GM12878 (cell line): Measurements from ENCODE around the gene COL27A1. TPM values are rescaled to one million over a fixed set of nuclear protein-coding genes. Genes with fewer than 3 reads are reported as not detected.

Experiments
- ATAC-seq: fragments of 200-7000 bp; cut with Tn5 transposase; 3 replicates; pipeline ENCODE4 v1.9.1; 2020; ENCODE audit warnings: mild to moderate bottlenecking, moderate library complexity
- BruUV-seq: library from RNA; stranded (reverse); fragments of 400-500 nt; replicated peaks from 2 replicates; lab custom pipeline; 2021; lab: Mats Ljungman, UMichigan
- CTCF ChIA-PET: fragments of 300-600 bp; sonication (Branson Sonifier 250); formaldehyde crosslinking; extraction: SDS; loops from one replicate; lab custom pipeline; 2021; ENCODE audit warnings: inconsistent platforms; lab: Yijun Ruan, JAX
- POLR2A ChIA-PET: fragments of 350-600 bp; formaldehyde crosslinking; extraction: SDS; loops from one replicate; lab custom pipeline; 2021; ENCODE audit warnings: inconsistent platforms; lab: Charles Lee
- RAD21 ChIA-PET: fragments of 300-600 bp; sonication (Branson Sonifier 250); formaldehyde crosslinking; loops from one replicate; lab custom pipeline; 2023; ENCODE audit warnings: antibody characterized with exemption; ENCODE audit not compliant: unreplicated experiment; lab: Charles Lee
- SMC1A ChIA-PET: fragments of 300-600 bp; sonication (Branson Sonifier 250); formaldehyde crosslinking; loops from one replicate; lab custom pipeline; 2023; ENCODE audit not compliant: unreplicated experiment, uncharacterized antibody; lab: Charles Lee
- DNase-seq: peaks from one replicate; pipeline ENCODE4 v3.0.0-alpha.2; 2011; ENCODE audit warnings: low read depth, low spot score
- FAIRE-seq: peaks from 3 replicates; lab custom pipeline; 2011; peaks lifted over from hg19 to GRCh38; lab: Jason Lieb, UNC
- H2AFZ ChIP-seq: 2 replicates; pipeline ENCODE4 v1.6.0; 2011; ENCODE audit warnings: low read depth, low read length, control low read depth; ENCODE audit not compliant: control insufficient read depth
- H3K27ac ChIP-seq: 2 replicates; pipeline ENCODE4 v1.5.1; 2011; ENCODE audit warnings: control low read depth; ENCODE audit not compliant: control insufficient read depth, insufficient read depth
- H3K27me3 ChIP-seq, 2 experiments: replicated peaks in 1 of 2; 2 replicates each; pipeline versions ENCODE4 v1.6.0 to v1.6.1; 2011; ENCODE audit warnings: low read length in 1 of 2; ENCODE audit not compliant: control insufficient read depth in 2 of 2, insufficient read depth in 2 of 2
- H3K36me3 ChIP-seq, 2 experiments: 2 replicates each; pipeline ENCODE4 v1.5.1; 2011; ENCODE audit warnings: low read length in 1 of 2; ENCODE audit not compliant: control insufficient read depth in 2 of 2, insufficient read depth in 2 of 2
- H3K4me1 ChIP-seq: 2 replicates; pipeline ENCODE4 v1.6.1; 2011; ENCODE audit warnings: mild to moderate bottlenecking, low read length, moderate library complexity, mixed read lengths; ENCODE audit not compliant: control insufficient read depth, insufficient read depth
- H3K4me2 ChIP-seq: 2 replicates; pipeline ENCODE4 v1.6.0; 2011; ENCODE audit warnings: control low read depth; ENCODE audit not compliant: control insufficient read depth, insufficient read depth
- H3K4me3 ChIP-seq: fragments of 200-600 bp; sonication (generic); 2 replicates; pipeline ENCODE4 v1.5.1; 2016
- H3K79me2 ChIP-seq: 2 replicates; pipeline ENCODE4 v1.6.0; 2011; ENCODE audit warnings: low read length; ENCODE audit not compliant: control insufficient read depth, insufficient read depth
- H3K9ac ChIP-seq: 2 replicates; pipeline ENCODE4 v1.8.0; 2011; ENCODE audit warnings: low read length, control low read depth, mixed read lengths; ENCODE audit not compliant: control insufficient read depth, insufficient read depth
- H3K9me3 ChIP-seq: replicated peaks from 3 replicates; pipeline ENCODE4 v1.5.1; 2011; ENCODE audit warnings: mild to moderate bottlenecking, low read length; ENCODE audit not compliant: control insufficient read depth, insufficient read depth
- H4K20me1 ChIP-seq: 2 replicates; pipeline ENCODE4 v1.6.0; 2011; ENCODE audit not compliant: control insufficient read depth, insufficient read depth
- BACH1 ChIP-seq: fragments of 450-650 bp; IDR thresholded peaks from 2 replicates; pipeline ENCODE4 v1.6.1; 2017; ENCODE audit warnings: mild to moderate bottlenecking, borderline replicate concordance
- BCLAF1 ChIP-seq: fragments of 450-650 bp; IDR thresholded peaks from 2 replicates; pipeline ENCODE4 v1.6.1; 2017; ENCODE audit warnings: antibody characterized with exemption, mild to moderate bottlenecking, moderate library complexity
- CBX5 ChIP-seq: sonication (generic); IDR thresholded peaks from 2 replicates; pipeline ENCODE4 v1.6.1; 2016; ENCODE audit warnings: low read depth, moderate library complexity, mild to moderate bottlenecking, inconsistent platforms
- E2F8 ChIP-seq: fragments of 450-650 bp; IDR thresholded peaks from 2 replicates; pipeline ENCODE4 v1.6.1; 2018; ENCODE audit warnings: mild to moderate bottlenecking, low read depth, moderate library complexity; ENCODE audit not compliant: partially characterized antibody
- ETV6 ChIP-seq, 2 experiments: fragments of 450-650 bp in 1 of 2; IDR thresholded peaks in 1 of 2; conservative IDR thresholded peaks in 1 of 2; 2 replicates each; pipeline ENCODE4 v1.6.1; 2014; ENCODE audit warnings: antibody characterized with exemption in 1 of 2, borderline replicate concordance in 1 of 2, low read depth in 1 of 2, mild to moderate bottlenecking in 1 of 2, moderate library complexity in 1 of 2
- HCFC1 ChIP-seq: fragments of 150-350 bp; IDR thresholded peaks from 2 replicates; pipeline ENCODE4 v1.6.1; 2014; ENCODE audit warnings: low read length
- KDM1A ChIP-seq: fragments of 200-600 bp; sonication (generic); IDR thresholded peaks from 2 replicates; pipeline ENCODE4 v1.6.1; 2016; ENCODE audit warnings: borderline replicate concordance
- MXI1 ChIP-seq: fragments of 150-350 bp; IDR thresholded peaks from 2 replicates; pipeline ENCODE4 v1.6.1; 2011; ENCODE audit warnings: low read depth, mild to moderate bottlenecking, inconsistent platforms, low read length, improper control_type of control experiment
- SMAD1 ChIP-seq: fragments of 450-650 bp; IDR thresholded peaks from 2 replicates; pipeline ENCODE4 v1.6.1; 2018; ENCODE audit warnings: mild to moderate bottlenecking, low read depth; ENCODE audit not compliant: partially characterized antibody
- TCF3 ChIP-seq: IDR thresholded peaks from 2 replicates; pipeline ENCODE4 v1.6.1; 2012; ENCODE audit warnings: low read depth, mild to moderate bottlenecking, low read length, borderline replicate concordance; ENCODE audit not compliant: insufficient read depth
- ZZZ3 ChIP-seq: IDR thresholded peaks from 2 replicates; pipeline ENCODE4 v1.6.1; 2011; ENCODE audit warnings: low read depth; ENCODE audit not compliant: control insufficient read depth, insufficient read length
- WGBS: methylation state at CpG from one replicate; pipeline ENCODE4 v1.1.6; 2016; ENCODE audit warnings: low lambda C conversion rate; ENCODE audit not compliant: insufficient replicate concordance, insufficient coverage; ENCODE audit errors: missing lambda C conversion rate; 5-methylcytosine and 5-hydroxymethylcytosine counted together
- in situ Hi-C: fragments of 300-500 bp; cut with MboI; formaldehyde crosslinking; loops from 9 replicates; pipeline ENCODE4 v1.14.3; 2018; ENCODE audit warnings: mixed read lengths
- intact Hi-C: fragments of 100-400 bp; cut with micrococcal nuclease; formaldehyde crosslinking; loops from one replicate; pipeline ENCODE4 v1.14.2; 2022; ENCODE audit not compliant: unreplicated experiment
- polyA plus RNA-seq, 11 experiments: library from polyadenylated mRNA; depleted of rRNA in 4 of 11; unstranded in 6 of 11; stranded (reverse) in 5 of 11; fragments of >200 nt; fragmentation: Nextera tagmentation in 4 of 11; fragmentation: Illumina TruSeq in 1 of 11; extraction: Ambion mirVana in 4 of 11; extraction: Trizol in 1 of 11; gene quantifications; 1 replicate in 1 of 11; 2 replicates in 10 of 11; pipeline versions ENCODE4 v1.2.1 to v1.2.3, GENCODE V29; 2011 to 2016; ENCODE audit warnings: inconsistent platforms in 2 of 11, missing spikeins in 2 of 11, low read depth in 1 of 11
- total RNA-seq, 4 experiments: library from RNA; depleted of rRNA in 3 of 4; stranded (reverse); fragments of >200 nt in 3 of 4; fragmentation: Illumina TruSeq in 1 of 4; extraction: Trizol in 1 of 4; gene quantifications; 2 replicates each; pipeline versions ENCODE4 v1.2.1 to v1.2.3, GENCODE V29; 2013 to 2021

COL27A1 gene
- total and polyA plus RNA-seq, 10 of the 15 experiments (the other 5 are each of a cell fraction or from before 2014, with no cell fraction given): 0.10 TPM; not detected in 9

GRCh38 chr9:114351932-114352331 is 196.6 kb downstream of the COL27A1 start (continued):
- TF ChIP-seq E2F8 (no peak), ETV6 (conservative IDR thresholded peaks at IDR 0.05 in 1 of 2, IDR thresholded peaks at IDR 0.05 in 1 of 2; ENCODE audit: borderline replicate concordance in 1 of 2, low read depth in 1 of 2) (no peak), MXI1 (no peak), ZZZ3 (no peak), SMAD1 (no peak), KDM1A (no peak), CBX5 (no peak), BACH1 (no peak)

- 0 out of 2 replicates have a peak, but pooled peaks cover 2% of the 10 kb centered on the region for H4K20me1 ChIP-seq
- ChIA-PET POLR2A (interaction anchor here (0.7 to 1.2 kb wide), 3 partner anchors 10 to 38 kb away, joined by 3 to 4 read pairs (median 4); no protein-coding TSS in a partner anchor), RAD21 (no interaction called here), SMC1A (interaction anchor here (0.7 to 2.0 kb wide), 4 partner anchors 8 to 267 kb away, joined by 3 to 6 read pairs (median 3); no protein-coding TSS in a partner anchor)
- H3K79me2 ChIP-seq: no peaks in the 10 kb centered on the region
- in situ Hi-C loops: no loop called here
- H3K4me3 ChIP-seq: no peak overlapping the region
- DNase-seq: no peak
- FAIRE-seq: no peak
- H3K27me3 ChIP-seq: no peaks in the 10 kb centered on the region
- H3K36me3 ChIP-seq: peaks cover 45 to 63% of the 10 kb centered on the region in 2 experiments
- no peak for ATAC-seq
- no peak overlapping the region for H2AFZ ChIP-seq
- H3K9ac ChIP-seq: no peak overlapping the region
- no peak for TF ChIP-seq TCF3
- no peak for TF ChIP-seq HCFC1
- TF ChIP-seq BCLAF1: no peak
- TF ChIP-seq, all 136 proteins: peak for 0
- H3K4me2 ChIP-seq: no peak overlapping the region
- no TSS peak for BruUV-seq
- CTCF ChIA-PET: interaction anchor here (1.0 kb wide), 1 partner anchor 35 kb away, joined by 4 read pairs; no protein-coding TSS in a partner anchor
- H3K27ac ChIP-seq: no peak overlapping the region
- H3K4me1 ChIP-seq: peaks cover 4% of the 10 kb centered on the region
- H3K9me3 ChIP-seq: no peaks in the 10 kb centered on the region
- WGBS: 89% methylated on average over 6 of the region's 6 CpGs
- intact Hi-C loops: no loop called here
Observed at GRCh38 chr9:114355821-114356220, 200.5 kb downstream of the COL27A1 start.
